Neural cell (in vitro differentiated cells): ENCODE data around the gene LY6G6F. TPM values are rescaled to one million over a fixed set of nuclear protein-coding genes. Genes with fewer than 3 reads are reported as not detected.

Experiments
- H2AFZ ChIP-seq: fragments of 200-600, 300-800 bp; sonication (generic), shearing (Covaris generic); 2 replicates; pipeline ENCODE4 v1.6.0; 2014; ENCODE audit warnings: low read depth, mild to moderate bottlenecking, antibody characterized with exemption, low read length, moderate library complexity
- H3F3A ChIP-seq: fragments of 200-600 bp; shearing (Covaris generic); 2 replicates; pipeline ENCODE4 v1.6.1; 2016; ENCODE audit warnings: mild to moderate bottlenecking, moderate library complexity, mixed read lengths, antibody characterized with exemption, low read length; ENCODE audit not compliant: insufficient read depth, poor library complexity, severe bottlenecking
- H3K27ac ChIP-seq: fragments of 200-600, 300-800 bp; sonication (generic), shearing (Covaris generic); 2 replicates; pipeline ENCODE4 v1.5.1; 2014; ENCODE audit warnings: mild to moderate bottlenecking, low read length, moderate library complexity
- H3K27me3 ChIP-seq: fragments of 300-800, 200-600 bp; sonication (generic), shearing (Covaris generic); 2 replicates; pipeline ENCODE4 v1.6.0; 2014; ENCODE audit warnings: mild to moderate bottlenecking, low read depth, low read length, moderate library complexity; ENCODE audit not compliant: insufficient read depth
- H3K36me3 ChIP-seq: fragments of 300-800, 200-600 bp; sonication (generic), shearing (Covaris generic); 2 replicates; pipeline ENCODE4 v1.5.1; 2014; ENCODE audit warnings: mild to moderate bottlenecking, antibody characterized with exemption, low read length, moderate library complexity; ENCODE audit not compliant: insufficient read depth
- H3K4me2 ChIP-seq: fragments of 300-800, 200-600 bp; sonication (generic), shearing (Covaris generic); 2 replicates; pipeline ENCODE4 v1.6.0; 2014; ENCODE audit warnings: mild to moderate bottlenecking, low read length
- H3K4me3 ChIP-seq: fragments of 300-800, 200-600 bp; sonication (generic), shearing (Covaris generic); 2 replicates; pipeline ENCODE4 v1.5.1; 2014; ENCODE audit warnings: mild to moderate bottlenecking, low read length, moderate library complexity
- H3K79me2 ChIP-seq: fragments of 200-600 bp; shearing (Covaris generic); replicated peaks from 2 replicates; pipeline ENCODE4 v1.6.0; 2014; ENCODE audit warnings: mild to moderate bottlenecking, low read length, moderate library complexity; ENCODE audit not compliant: insufficient read depth
- H3K9ac ChIP-seq: fragments of 300-800, 200-600 bp; sonication (generic), shearing (Covaris generic); 2 replicates; pipeline ENCODE4 v1.6.1; 2016; ENCODE audit warnings: mild to moderate bottlenecking, low read length, mixed read lengths
- H3K9me2 ChIP-seq: fragments of 200-600 bp; shearing (Covaris generic); 2 replicates; pipeline ENCODE4 v1.6.1; 2016; ENCODE audit warnings: mild to moderate bottlenecking, low read length, mixed read lengths; ENCODE audit not compliant: insufficient read depth
- H3K9me3 ChIP-seq: fragments of 200-600, 300-800 bp; sonication (generic), shearing (Covaris generic); 2 replicates; pipeline ENCODE4 v1.6.1; 2016; ENCODE audit warnings: mild to moderate bottlenecking, mixed run types, low read length, moderate library complexity, mixed read lengths
- H4K20me1 ChIP-seq: fragments of 200-600 bp; shearing (Covaris generic); 2 replicates; pipeline ENCODE4 v1.6.1; 2016; ENCODE audit warnings: mild to moderate bottlenecking, mixed run types; ENCODE audit not compliant: insufficient read depth
- EP300 ChIP-seq: fragments of 450-650 bp; conservative IDR thresholded peaks from 2 replicates; pipeline ENCODE4 v1.6.1; 2014; ENCODE audit warnings: antibody characterized with exemption, mild to moderate bottlenecking, moderate library complexity; ENCODE audit not compliant: poor library complexity, severe bottlenecking
- EZH2 ChIP-seq: fragments of 200-600, 300-800 bp; shearing (Covaris generic), sonication (generic); IDR thresholded peaks from 2 replicates; pipeline ENCODE4 v1.6.1; 2014; ENCODE audit warnings: antibody characterized with exemption, low read length, borderline replicate concordance, mild to moderate bottlenecking; ENCODE audit not compliant: insufficient read depth, poor library complexity, severe bottlenecking
- MXI1 ChIP-seq: fragments of 450-650 bp; conservative IDR thresholded peaks from 2 replicates; pipeline ENCODE4 v1.6.1; 2014; ENCODE audit warnings: antibody characterized with exemption, mild to moderate bottlenecking; ENCODE audit not compliant: poor library complexity, severe bottlenecking
- POLR2AphosphoS5 ChIP-seq: IDR thresholded peaks from 2 replicates; pipeline ENCODE4 v1.6.1; 2012
- RAD21 ChIP-seq: fragments of 450-650 bp; conservative IDR thresholded peaks from 2 replicates; pipeline ENCODE4 v1.6.1; 2014; ENCODE audit warnings: antibody characterized with exemption, mild to moderate bottlenecking, moderate library complexity
- SMC3 ChIP-seq: fragments of 450-650 bp; conservative IDR thresholded peaks from 2 replicates; pipeline ENCODE4 v1.6.1; 2014; ENCODE audit warnings: antibody characterized with exemption, mild to moderate bottlenecking, moderate library complexity; ENCODE audit not compliant: poor library complexity
- TAF1 ChIP-seq: IDR thresholded peaks from 2 replicates; pipeline ENCODE4 v1.6.1; 2012; ENCODE audit warnings: low read depth
- polyA plus RNA-seq: library from polyadenylated mRNA; depleted of rRNA; stranded (reverse); fragments of >200 nt; gene quantifications from 2 replicates; pipeline ENCODE4 v1.2.3, GENCODE V29; 2014
- TF ChIP-seq, protein P1 (sequence below): IDR thresholded peaks from 2 replicates; pipeline ENCODE4 v1.6.1; 2012; ENCODE audit warnings: borderline replicate concordance
- TF ChIP-seq, protein P2 (sequence below): fragments of 450-650 bp; IDR thresholded peaks from 2 replicates; pipeline ENCODE4 v1.5.1; 2014; ENCODE audit warnings: antibody characterized with exemption, mild to moderate bottlenecking, moderate library complexity; ENCODE audit not compliant: poor library complexity, severe bottlenecking

Gene LY6G6F
- polyA plus RNA-seq, 1 donor from 2014 or later: not detected

DNA sequence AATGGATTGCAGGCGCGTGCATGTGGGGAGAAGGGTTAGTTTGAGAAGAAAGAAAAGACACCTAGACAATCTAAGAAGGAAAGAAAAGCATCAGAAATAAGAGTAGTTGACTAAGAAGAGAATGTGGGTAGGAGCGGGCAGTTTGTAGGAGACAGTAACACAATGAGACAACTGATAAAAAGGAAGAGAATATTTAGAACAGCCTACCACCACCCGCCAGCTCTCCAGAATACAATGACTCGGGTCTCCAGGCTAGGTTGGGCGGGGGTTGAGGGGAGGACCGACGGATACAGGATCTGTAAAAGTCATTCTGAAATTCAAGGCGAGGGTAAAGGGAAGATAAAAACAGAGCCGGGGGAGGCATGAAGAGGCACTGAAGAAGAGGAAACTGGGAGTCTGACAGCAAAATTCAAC is 4.3 kb upstream of the LY6G6F start:
- peak overlapping the region; percentile 84 for H3K4me3 ChIP-seq

DNA sequence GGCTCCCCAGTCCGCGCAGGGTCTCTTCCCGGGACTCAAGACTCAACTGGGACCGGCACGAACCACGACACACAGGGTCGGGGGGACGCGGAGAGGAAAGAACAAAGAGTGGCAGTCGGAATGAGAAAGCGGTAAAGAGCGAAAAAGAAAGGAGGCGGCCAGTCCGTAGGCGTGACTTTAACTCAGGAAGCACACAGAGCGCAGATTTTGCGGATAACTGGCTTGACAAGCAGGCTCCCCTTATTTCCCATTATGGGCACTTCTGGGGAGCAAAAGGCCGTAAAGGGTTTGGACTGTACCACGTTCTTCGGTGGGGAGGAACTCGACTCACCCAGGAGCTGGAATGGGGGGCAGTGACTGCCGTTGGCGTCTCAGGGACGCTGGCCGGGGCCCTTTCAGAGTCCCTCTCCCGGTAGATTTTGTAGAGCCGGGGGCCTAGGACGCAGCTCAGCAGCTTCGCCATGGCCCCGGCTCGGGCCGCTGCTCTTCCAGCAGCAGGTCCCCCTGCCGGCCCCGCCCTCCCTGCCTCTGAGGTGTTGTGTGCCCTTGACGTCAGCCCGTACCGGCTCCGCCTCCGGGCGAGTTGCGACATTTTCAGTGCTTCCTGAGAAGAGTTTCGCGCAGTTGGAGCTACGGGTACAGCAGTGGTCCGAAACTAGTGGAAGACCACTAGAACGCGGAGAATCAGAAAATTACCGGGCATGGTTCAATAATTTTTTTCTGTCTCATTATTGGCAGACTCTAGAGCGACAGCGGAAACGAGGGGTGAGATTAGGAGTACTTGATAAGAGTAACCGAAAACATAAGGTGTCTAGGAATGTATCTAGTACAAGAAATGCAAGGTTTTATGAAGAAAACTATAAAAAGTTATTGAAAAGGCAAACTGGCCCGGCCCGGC is 3.6 kb upstream of the LY6G6F start, which contains the start of gene ABHD16A:
Gene ABHD16A (minus strand): TSS at position 506 of the 898 bp plus-strand sequence. CDS start 43 bp downstream, at position 463.
- Histone ChIP-seq H3K27me3 (no peaks in the 10 kb centered on the region), H3K9me3 (no peaks in the 10 kb centered on the region), H3F3A (no peaks in the 10 kb centered on the region), H2AFZ (peak within 1 kb of the TSS; percentile 88), H4K20me1 (no peaks in the 10 kb centered on the region), H3K79me2 (peaks cover 26% of the 10 kb centered on the region), H3K4me2 (peak within 1 kb of the TSS; percentile 96), H3K27ac (peak within 1 kb of the TSS; percentile 95), H3K36me3 (no peaks in the 10 kb centered on the region), H3K4me3 (peak within 1 kb of the TSS; percentile 84), H3K9me2 (no peaks in the 10 kb centered on the region), H3K9ac (peak within 1 kb of the TSS; percentile 93)
- TF ChIP-seq EP300 (peak; percentile 53), EZH2 (no peak), RAD21 (no peak), POLR2AphosphoS5 (peak; percentile 96), TAF1 (peak; percentile 79), MXI1 (peak; percentile 87)
- TF ChIP-seq, protein P1, sequence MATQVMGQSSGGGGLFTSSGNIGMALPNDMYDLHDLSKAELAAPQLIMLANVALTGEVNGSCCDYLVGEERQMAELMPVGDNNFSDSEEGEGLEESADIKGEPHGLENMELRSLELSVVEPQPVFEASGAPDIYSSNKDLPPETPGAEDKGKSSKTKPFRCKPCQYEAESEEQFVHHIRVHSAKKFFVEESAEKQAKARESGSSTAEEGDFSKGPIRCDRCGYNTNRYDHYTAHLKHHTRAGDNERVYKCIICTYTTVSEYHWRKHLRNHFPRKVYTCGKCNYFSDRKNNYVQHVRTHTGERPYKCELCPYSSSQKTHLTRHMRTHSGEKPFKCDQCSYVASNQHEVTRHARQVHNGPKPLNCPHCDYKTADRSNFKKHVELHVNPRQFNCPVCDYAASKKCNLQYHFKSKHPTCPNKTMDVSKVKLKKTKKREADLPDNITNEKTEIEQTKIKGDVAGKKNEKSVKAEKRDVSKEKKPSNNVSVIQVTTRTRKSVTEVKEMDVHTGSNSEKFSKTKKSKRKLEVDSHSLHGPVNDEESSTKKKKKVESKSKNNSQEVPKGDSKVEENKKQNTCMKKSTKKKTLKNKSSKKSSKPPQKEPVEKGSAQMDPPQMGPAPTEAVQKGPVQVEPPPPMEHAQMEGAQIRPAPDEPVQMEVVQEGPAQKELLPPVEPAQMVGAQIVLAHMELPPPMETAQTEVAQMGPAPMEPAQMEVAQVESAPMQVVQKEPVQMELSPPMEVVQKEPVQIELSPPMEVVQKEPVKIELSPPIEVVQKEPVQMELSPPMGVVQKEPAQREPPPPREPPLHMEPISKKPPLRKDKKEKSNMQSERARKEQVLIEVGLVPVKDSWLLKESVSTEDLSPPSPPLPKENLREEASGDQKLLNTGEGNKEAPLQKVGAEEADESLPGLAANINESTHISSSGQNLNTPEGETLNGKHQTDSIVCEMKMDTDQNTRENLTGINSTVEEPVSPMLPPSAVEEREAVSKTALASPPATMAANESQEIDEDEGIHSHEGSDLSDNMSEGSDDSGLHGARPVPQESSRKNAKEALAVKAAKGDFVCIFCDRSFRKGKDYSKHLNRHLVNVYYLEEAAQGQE: peak; percentile 81
- TF ChIP-seq, protein P2, sequence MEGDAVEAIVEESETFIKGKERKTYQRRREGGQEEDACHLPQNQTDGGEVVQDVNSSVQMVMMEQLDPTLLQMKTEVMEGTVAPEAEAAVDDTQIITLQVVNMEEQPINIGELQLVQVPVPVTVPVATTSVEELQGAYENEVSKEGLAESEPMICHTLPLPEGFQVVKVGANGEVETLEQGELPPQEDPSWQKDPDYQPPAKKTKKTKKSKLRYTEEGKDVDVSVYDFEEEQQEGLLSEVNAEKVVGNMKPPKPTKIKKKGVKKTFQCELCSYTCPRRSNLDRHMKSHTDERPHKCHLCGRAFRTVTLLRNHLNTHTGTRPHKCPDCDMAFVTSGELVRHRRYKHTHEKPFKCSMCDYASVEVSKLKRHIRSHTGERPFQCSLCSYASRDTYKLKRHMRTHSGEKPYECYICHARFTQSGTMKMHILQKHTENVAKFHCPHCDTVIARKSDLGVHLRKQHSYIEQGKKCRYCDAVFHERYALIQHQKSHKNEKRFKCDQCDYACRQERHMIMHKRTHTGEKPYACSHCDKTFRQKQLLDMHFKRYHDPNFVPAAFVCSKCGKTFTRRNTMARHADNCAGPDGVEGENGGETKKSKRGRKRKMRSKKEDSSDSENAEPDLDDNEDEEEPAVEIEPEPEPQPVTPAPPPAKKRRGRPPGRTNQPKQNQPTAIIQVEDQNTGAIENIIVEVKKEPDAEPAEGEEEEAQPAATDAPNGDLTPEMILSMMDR: no peak

More for the DNA sequence above, 4.3 kb upstream of the LY6G6F start:
- no peak for TF ChIP-seq SMC3
- TF ChIP-seq, protein P1: no peak
- no peak for TF ChIP-seq POLR2AphosphoS5
- TF ChIP-seq MXI1: no peak
- no peak for TF ChIP-seq EP300
- TF ChIP-seq EZH2: no peak
- no peak for TF ChIP-seq RAD21
- TF ChIP-seq TAF1: no peak
- TF ChIP-seq, protein P2: no peak
- peak overlapping the region; percentile 95 for H3K27ac ChIP-seq
- H3K27me3 ChIP-seq: no peaks in the 10 kb centered on the region
- H4K20me1 ChIP-seq: no peaks in the 10 kb centered on the region
- H3K9me2 ChIP-seq: no peaks in the 10 kb centered on the region
- H2AFZ ChIP-seq: peak overlapping the region; percentile 88
- no peaks in the 10 kb centered on the region for H3K9me3 ChIP-seq
- H3K9ac ChIP-seq: peak overlapping the region; percentile 93
- H3K4me2 ChIP-seq: peak overlapping the region; percentile 96
- H3K79me2 ChIP-seq: peaks cover 26% of the 10 kb centered on the region
- H3F3A ChIP-seq: no peaks in the 10 kb centered on the region
- no peaks in the 10 kb centered on the region for H3K36me3 ChIP-seq
